ENCODE results near the gene CETN3. TPM values are rescaled to one million over a fixed set of nuclear protein-coding genes. Genes with fewer than 3 reads are reported as not detected.

CETN3 gene
- total and polyA plus RNA-seq, 8 donors, result 22.1 to 93.5 (median 81.1) TPM

DNA sequence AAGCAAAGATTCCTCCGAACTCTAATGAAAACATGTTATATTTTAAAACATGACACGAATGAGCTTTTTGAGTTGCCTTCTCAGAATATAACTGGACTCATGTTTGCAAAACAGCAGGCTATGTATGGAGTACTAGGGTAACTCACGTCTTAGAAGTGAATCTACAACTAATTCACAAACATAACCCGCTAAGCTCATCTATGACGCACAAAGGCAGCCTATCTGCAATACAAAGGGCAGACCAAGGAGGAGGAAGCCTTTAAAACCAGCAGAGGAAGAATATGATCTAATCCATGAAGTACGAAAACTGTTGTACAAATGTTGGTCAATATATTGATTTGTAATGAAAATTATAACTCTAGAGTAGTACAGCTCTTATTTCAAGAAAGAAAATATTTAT is 67.0 kb downstream of the CETN3 start:
- H3K36me3 ChIP-seq, result no peaks in the 10 kb centered on the region
- no peaks in the 10 kb centered on the region for H3K27me3 ChIP-seq
- ATAC-seq (no peak), DNase-seq (no peak)
- no peaks in the 10 kb centered on the region for H3K9me3 ChIP-seq
- no peaks in the 10 kb centered on the region for H3K4me1 ChIP-seq
- intact Hi-C loops (cut with DNase I), result no loop called here
- H3K4me3 ChIP-seq, result no peak overlapping the region
- H3K27ac ChIP-seq, result no peak overlapping the region
- TF ChIP-seq, protein P1, sequence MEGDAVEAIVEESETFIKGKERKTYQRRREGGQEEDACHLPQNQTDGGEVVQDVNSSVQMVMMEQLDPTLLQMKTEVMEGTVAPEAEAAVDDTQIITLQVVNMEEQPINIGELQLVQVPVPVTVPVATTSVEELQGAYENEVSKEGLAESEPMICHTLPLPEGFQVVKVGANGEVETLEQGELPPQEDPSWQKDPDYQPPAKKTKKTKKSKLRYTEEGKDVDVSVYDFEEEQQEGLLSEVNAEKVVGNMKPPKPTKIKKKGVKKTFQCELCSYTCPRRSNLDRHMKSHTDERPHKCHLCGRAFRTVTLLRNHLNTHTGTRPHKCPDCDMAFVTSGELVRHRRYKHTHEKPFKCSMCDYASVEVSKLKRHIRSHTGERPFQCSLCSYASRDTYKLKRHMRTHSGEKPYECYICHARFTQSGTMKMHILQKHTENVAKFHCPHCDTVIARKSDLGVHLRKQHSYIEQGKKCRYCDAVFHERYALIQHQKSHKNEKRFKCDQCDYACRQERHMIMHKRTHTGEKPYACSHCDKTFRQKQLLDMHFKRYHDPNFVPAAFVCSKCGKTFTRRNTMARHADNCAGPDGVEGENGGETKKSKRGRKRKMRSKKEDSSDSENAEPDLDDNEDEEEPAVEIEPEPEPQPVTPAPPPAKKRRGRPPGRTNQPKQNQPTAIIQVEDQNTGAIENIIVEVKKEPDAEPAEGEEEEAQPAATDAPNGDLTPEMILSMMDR (IDR thresholded peaks at IDR 0.05), result no peak

Other genes starting within 250 kb of the CETN3 start
- gene MBLAC2, start 65.0 kb upstream of the CETN3 start, total RNA-seq, result 1 to 10 TPM; 3.8 to 5.0 TPM
- 10 to 100 TPM in 1 of 6 donors, 1 to 10 TPM in 5; 8.4 to 10.0 (median 9.2) TPM for gene MBLAC2, start 65.0 kb upstream of the CETN3 start, polyA plus RNA-seq (ENCODE audit: insufficient read length in 6 of 6)
- gene POLR3G, start 65.1 kb upstream of the CETN3 start, total RNA-seq, result 1 to 10 TPM; 2.0 to 2.6 TPM
- 1 to 10 TPM; 3.4 to 4.5 (median 3.9) TPM for gene POLR3G, start 65.1 kb upstream of the CETN3 start, polyA plus RNA-seq (ENCODE audit: insufficient read length in 6 of 6)
- gene LYSMD3, start 119.8 kb upstream of the CETN3 start, total RNA-seq, result 10 to 100 TPM; 24.6 to 28.6 TPM
- 10 to 100 TPM; 27.9 to 31.3 (median 30.1) TPM for gene LYSMD3, start 119.8 kb upstream of the CETN3 start, polyA plus RNA-seq (ENCODE audit: insufficient read length in 6 of 6)
- gene ADGRV1, start 149.0 kb upstream of the CETN3 start, total RNA-seq, result 10 to 100 TPM; 35.4 to 36.4 TPM
- gene ADGRV1, start 149.0 kb upstream of the CETN3 start, polyA plus RNA-seq (ENCODE audit: insufficient read length in 6 of 6), result 10 to 100 TPM; 12.5 to 19.1 (median 15.3) TPM

All from left lung (tissue), 10 donors.